GM23338 (cell line): ENCODE data around the gene DNAJC22. TPM values are rescaled to one million over a fixed set of nuclear protein-coding genes. Genes with fewer than 3 reads are reported as not detected.

Experiments
- ATAC-seq: fragments of 200-7000 bp; cut with Tn5 transposase; 3 replicates; pipeline ENCODE4 v1.9.1; 2020
- DNase-seq: peaks from one replicate; pipeline ENCODE4 v3.0.0-alpha.2; 2015; ENCODE audit warnings: low spot score
- H2AFZ ChIP-seq: fragments of 200-600 bp; sonication (generic); 2 replicates; pipeline ENCODE4 v1.8.0; 2016; ENCODE audit warnings: antibody characterized with exemption, mild to moderate bottlenecking, moderate library complexity
- H3F3A ChIP-seq: fragments of 200-600 bp; sonication (generic); replicated peaks from 2 replicates; pipeline ENCODE4 v1.8.0; 2017; ENCODE audit warnings: antibody characterized with exemption, mixed run types, low read depth
- H3K27ac ChIP-seq: fragments of 200-600 bp; sonication (generic); 2 replicates; pipeline ENCODE4 v1.6.1; 2016; ENCODE audit warnings: low read depth
- H3K27me3 ChIP-seq: fragments of 200-600 bp; sonication (generic); 2 replicates; pipeline ENCODE4 v1.8.0; 2016; ENCODE audit warnings: mild to moderate bottlenecking, mixed run types, moderate library complexity; ENCODE audit not compliant: insufficient read depth
- H3K36me3 ChIP-seq: fragments of 200-600 bp; sonication (generic); 2 replicates; pipeline ENCODE4 v1.8.0; 2016; ENCODE audit warnings: mild to moderate bottlenecking; ENCODE audit not compliant: insufficient read depth
- H3K4me1 ChIP-seq: fragments of 200-600 bp; sonication (generic); 2 replicates; pipeline ENCODE4 v1.8.0; 2016; ENCODE audit warnings: mild to moderate bottlenecking, moderate library complexity; ENCODE audit not compliant: insufficient read depth
- H3K4me2 ChIP-seq: fragments of 200-600 bp; sonication (generic); 2 replicates; pipeline ENCODE4 v1.7.1; 2017; ENCODE audit warnings: mixed run types
- H3K4me3 ChIP-seq: fragments of 200-600 bp; sonication (generic); 2 replicates; pipeline ENCODE4 v1.6.1; 2016; ENCODE audit warnings: mixed run types
- H3K79me2 ChIP-seq: fragments of 200-600 bp; sonication (generic); replicated peaks from 2 replicates; pipeline ENCODE4 v1.8.0; 2017; ENCODE audit warnings: mild to moderate bottlenecking; ENCODE audit not compliant: insufficient read depth
- H3K9me2 ChIP-seq: fragments of 200-600 bp; sonication (generic); 2 replicates; pipeline ENCODE4 v1.8.0; 2017; ENCODE audit not compliant: insufficient read depth
- H4K20me1 ChIP-seq: fragments of 200-600 bp; sonication (generic); replicated peaks from 2 replicates; pipeline ENCODE4 v1.8.0; 2017; ENCODE audit warnings: mild to moderate bottlenecking; ENCODE audit not compliant: insufficient read depth
- H3K27ac Mint-ChIP-seq: 2 replicates; pipeline ENCODE4 v1.8.0; 2020; ENCODE audit warnings: inconsistent platforms, mild to moderate bottlenecking, moderate library complexity, mixed read lengths
- H3K27me3 Mint-ChIP-seq: 3 replicates; pipeline ENCODE4 v1.8.0; 2022; ENCODE audit warnings: low read depth, mild to moderate bottlenecking, moderate library complexity, mixed read lengths, inconsistent platforms; ENCODE audit not compliant: insufficient read depth, poor library complexity
- H3K36me3 Mint-ChIP-seq: 3 replicates; pipeline ENCODE4 v1.8.0; 2021; ENCODE audit warnings: low read depth, mild to moderate bottlenecking, inconsistent platforms, moderate library complexity, mixed read lengths
- H3K4me1 Mint-ChIP-seq: 3 replicates; pipeline ENCODE4 v1.8.0; 2020; ENCODE audit warnings: mild to moderate bottlenecking, inconsistent platforms, mixed read lengths
- H3K4me3 Mint-ChIP-seq: 3 replicates; pipeline ENCODE4 v1.8.0; 2021; ENCODE audit warnings: moderate library complexity, mild to moderate bottlenecking, inconsistent platforms, mixed read lengths
- H3K9me3 Mint-ChIP-seq: 3 replicates; pipeline ENCODE4 v1.8.0; 2020; ENCODE audit warnings: moderate library complexity, mild to moderate bottlenecking, inconsistent platforms, mixed read lengths
- CREB1 ChIP-seq: fragments of 250-450 bp; sonication (Bioruptor Pico); IDR thresholded peaks from 2 replicates; pipeline ENCODE4 v1.5.0; 2020; ENCODE audit warnings: low read depth, mild to moderate bottlenecking, moderate library complexity
- CTCF ChIP-seq, 2 experiments: fragments of 200-600 bp in 1 of 2; sonication (generic) in 1 of 2; conservative IDR thresholded peaks; 2 replicates each; pipeline versions ENCODE4 v1.5.1 to v1.6.1; 2016 to 2017; ENCODE audit warnings: antibody characterized with exemption in 2 of 2, low read depth in 2 of 2, mild to moderate bottlenecking in 2 of 2, moderate library complexity in 1 of 2
- EZH2 ChIP-seq: fragments of 200-600 bp; sonication (generic); IDR thresholded peaks from one replicate; pipeline ENCODE4 v1.8.0; 2017; ENCODE audit warnings: antibody characterized with exemption, mild to moderate bottlenecking, low read depth; ENCODE audit not compliant: unreplicated experiment
- EZH2phosphoT487 ChIP-seq: fragments of 200-600 bp; sonication (generic); IDR thresholded peaks from one replicate; pipeline ENCODE4 v1.8.1; 2018; ENCODE audit warnings: antibody characterized with exemption; ENCODE audit not compliant: unreplicated experiment
- JUNB ChIP-seq: IDR thresholded peaks from one replicate; pipeline ENCODE4 v1.6.1; 2016; ENCODE audit warnings: antibody characterized with exemption; ENCODE audit not compliant: unreplicated experiment
- NANOG ChIP-seq: IDR thresholded peaks from 2 replicates; pipeline ENCODE4 v1.6.1; 2016; ENCODE audit warnings: antibody characterized with exemption, borderline replicate concordance
- POLR2AphosphoS5 ChIP-seq: IDR thresholded peaks from 2 replicates; pipeline ENCODE4 v1.6.1; 2016; ENCODE audit warnings: antibody characterized with exemption, low read depth
- STAT1 ChIP-seq: IDR thresholded peaks from one replicate; pipeline ENCODE4 v1.6.1; 2016; ENCODE audit warnings: antibody characterized with exemption; ENCODE audit not compliant: unreplicated experiment
- ZNF114 ChIP-seq: fragments of 250-450 bp; sonication (Bioruptor Pico); IDR thresholded peaks from 2 replicates; pipeline ENCODE4 v1.5.0; 2020; ENCODE audit warnings: mild to moderate bottlenecking, moderate library complexity
- ZNF331 ChIP-seq: fragments of 250-450 bp; sonication (Bioruptor Pico); IDR thresholded peaks from 2 replicates; pipeline ENCODE4 v1.5.0; 2020; ENCODE audit warnings: low read depth, mild to moderate bottlenecking, moderate library complexity
- ZNF462 ChIP-seq: fragments of 250-450 bp; sonication (Bioruptor Pico); IDR thresholded peaks from 2 replicates; pipeline ENCODE4 v1.5.0; 2020; ENCODE audit warnings: mild to moderate bottlenecking, moderate library complexity
- polyA plus RNA-seq: library from polyadenylated mRNA; unstranded; fragments of >200 nt; fragmentation: Nextera tagmentation; extraction: Ambion mirVana; gene quantifications from 2 replicates; pipeline ENCODE4 v1.2.1, GENCODE V29; 2016
- total RNA-seq: library from RNA; depleted of rRNA; stranded (reverse); fragments of >200 nt; shearing (Covaris generic); gene quantifications from 2 replicates; pipeline ENCODE4 v1.2.3, GENCODE V29; 2014

The DNAJC22 gene
- total and polyA plus RNA-seq, 2 experiments from 2014 or later: 0.10 TPM; not detected in 1

GRCh38 chr12:49327887-49328286 is 18.8 kb upstream of the DNAJC22 start (continued):
- TF ChIP-seq CTCF (conservative IDR thresholded peaks at IDR 0.05; ENCODE audit: low read depth in 2 of 2): no peak
- no peak for TF ChIP-seq ZNF114
- TF ChIP-seq ZNF331: no peak
- TF ChIP-seq EZH2phosphoT487: no peak
- TF ChIP-seq STAT1: no peak

- Mint-ChIP-seq H3K27ac (no peak overlapping the region), H3K9me3 (no peaks in the 10 kb centered on the region; the same call in 2 of the 3 replicates), H3K27me3 (peaks cover 32% of the 10 kb centered on the region), H3K4me3 (no peak overlapping the region), H3K4me1 (peaks cover 20% of the 10 kb centered on the region), H3K36me3 (peaks cover 51% of the 10 kb centered on the region)
- H3F3A ChIP-seq: peaks cover 13% of the 10 kb centered on the region
- peaks cover 9% of the 10 kb centered on the region; the same call in 1 of the 2 replicates for H3K4me1 ChIP-seq
- no peak overlapping the region for H3K4me3 ChIP-seq
- DNase-seq (no peak), ATAC-seq (no peak)
- no peaks in the 10 kb centered on the region; the same call in 1 of the 2 replicates for H4K20me1 ChIP-seq
- H3K27ac ChIP-seq: no peak overlapping the region
- no peak overlapping the region for H2AFZ ChIP-seq
- H3K9me2 ChIP-seq: no peaks in the 10 kb centered on the region
- peaks cover 29% of the 10 kb centered on the region for H3K27me3 ChIP-seq
- H3K36me3 ChIP-seq: peaks cover 18% of the 10 kb centered on the region; the same call in 1 of the 2 replicates
- no peak overlapping the region for H3K4me2 ChIP-seq
- TF ChIP-seq ZNF331 (no peak), NANOG (no peak), EZH2phosphoT487 (no peak), CREB1 (no peak), JUNB (no peak), CTCF (conservative IDR thresholded peaks at IDR 0.05; ENCODE audit: low read depth in 2 of 2) (no peak), POLR2AphosphoS5 (no peak), EZH2 (no peak), ZNF462 (CRISPR knock-in tag) (no peak)
- H3K79me2 ChIP-seq: peaks cover 3% of the 10 kb centered on the region; the same call in 1 of the 2 replicates
These were observed 17.9 kb upstream of the DNAJC22 start for GRCh38 chr12:49328816-49329215.
